Mesenchymal stem cell (in vitro differentiated cells and primary cell): ENCODE results near the gene PDP2.

Source experiments
- DNase-seq: peaks from one replicate; pipeline ENCODE4 v3.0.0-alpha.2; 2013
- H2AFZ ChIP-seq: one replicate; pipeline ENCODE4 v1.6.1; 2013; ENCODE audit warnings: low read depth, mild to moderate bottlenecking, control low read depth, inconsistent platforms, low read length, moderate library complexity
- H2AK5ac ChIP-seq: 2 replicates; pipeline ENCODE4 v1.6.1; 2013; ENCODE audit warnings: low read length, moderate library complexity, mild to moderate bottlenecking, inconsistent platforms; ENCODE audit not compliant: severe bottlenecking
- H2BK120ac ChIP-seq: one replicate; pipeline ENCODE4 v1.6.1; 2013; ENCODE audit warnings: low read depth, mild to moderate bottlenecking, inconsistent platforms, low read length, moderate library complexity
- H2BK12ac ChIP-seq, 2 experiments: one replicate each; pipeline ENCODE4 v1.6.1; 2013; ENCODE audit warnings: inconsistent platforms in 2 of 2, low read length in 2 of 2, mild to moderate bottlenecking in 2 of 2, moderate library complexity in 2 of 2, control low read depth in 1 of 2
- H2BK15ac ChIP-seq: one replicate; pipeline ENCODE4 v1.6.1; 2013; ENCODE audit warnings: mild to moderate bottlenecking, low read depth, inconsistent platforms; ENCODE audit not compliant: poor library complexity, severe bottlenecking
- H2BK5ac ChIP-seq: 2 replicates; pipeline ENCODE4 v1.6.1; 2013; ENCODE audit warnings: low read depth, mild to moderate bottlenecking, low read length, control low read depth, inconsistent platforms; ENCODE audit not compliant: poor library complexity, severe bottlenecking
- H3K14ac ChIP-seq, 2 experiments: one replicate each; pipeline ENCODE4 v1.6.1; 2013; ENCODE audit warnings: inconsistent platforms in 2 of 2, low read length in 2 of 2, control low read depth in 1 of 2, mild to moderate bottlenecking in 1 of 2, moderate library complexity in 1 of 2
- H3K18ac ChIP-seq, 2 experiments: one replicate each; pipeline ENCODE4 v1.6.1; 2013; ENCODE audit warnings: inconsistent platforms in 2 of 2, low read length in 2 of 2, control low read depth in 1 of 2, low read depth in 1 of 2, mild to moderate bottlenecking in 1 of 2
- H3K23ac ChIP-seq, 2 experiments: one replicate each; pipeline ENCODE4 v1.6.1; 2013; ENCODE audit warnings: inconsistent platforms in 2 of 2, low read length in 2 of 2, mild to moderate bottlenecking in 2 of 2, moderate library complexity in 2 of 2, control low read depth in 1 of 2
- H3K27ac ChIP-seq: 2 replicates; pipeline ENCODE4 v1.5.1; 2013; ENCODE audit warnings: mild to moderate bottlenecking, moderate library complexity, low read length, control low read depth, inconsistent platforms; ENCODE audit not compliant: poor library complexity, severe bottlenecking
- H3K27me3 ChIP-seq, 2 experiments: 2 replicates each; pipeline versions ENCODE4 v1.6.1 to v1.7.0; 2013; ENCODE audit warnings: low read length in 2 of 2, mild to moderate bottlenecking in 2 of 2, moderate library complexity in 2 of 2, control low read depth in 1 of 2, inconsistent platforms in 1 of 2; ENCODE audit not compliant: control insufficient read depth in 1 of 2, insufficient read depth in 1 of 2
- H3K36me3 ChIP-seq, 2 experiments: 2 replicates each; pipeline versions ENCODE4 v1.6.1 to v1.7.0; 2013; ENCODE audit warnings: low read length in 2 of 2, control low read depth in 1 of 2, inconsistent platforms in 1 of 2, low read depth in 1 of 2, mild to moderate bottlenecking in 1 of 2; ENCODE audit not compliant: insufficient read depth in 2 of 2, control insufficient read depth in 1 of 2
- H3K4ac ChIP-seq, 2 experiments: one replicate each; pipeline ENCODE4 v1.6.1; 2013; ENCODE audit warnings: inconsistent platforms in 2 of 2, low read length in 2 of 2, mild to moderate bottlenecking in 2 of 2, moderate library complexity in 2 of 2, control low read depth in 1 of 2, low read depth in 1 of 2
- H3K4me1 ChIP-seq: 2 replicates; pipeline ENCODE4 v1.6.1; 2013; ENCODE audit warnings: low read depth, low read length, control low read depth; ENCODE audit not compliant: control insufficient read depth, insufficient read depth
- H3K4me2 ChIP-seq: 2 replicates; pipeline ENCODE4 v1.6.1; 2013; ENCODE audit warnings: low read length, mild to moderate bottlenecking, inconsistent platforms; ENCODE audit not compliant: poor library complexity, severe bottlenecking
- H3K4me3 ChIP-seq, 2 experiments: 2 replicates each; pipeline versions ENCODE4 v1.5.1 to v1.7.0; 2013; ENCODE audit warnings: low read length in 2 of 2, mild to moderate bottlenecking in 2 of 2, control low read depth in 1 of 2, low read depth in 1 of 2; ENCODE audit not compliant: insufficient read depth in 1 of 2
- H3K79me1 ChIP-seq: replicated peaks from 2 replicates; pipeline ENCODE4 v1.6.1; 2013; ENCODE audit warnings: mild to moderate bottlenecking, control low read depth, low read length, inconsistent platforms; ENCODE audit not compliant: poor library complexity, severe bottlenecking
- H3K9ac ChIP-seq: 2 replicates; pipeline ENCODE4 v1.7.0; 2013; ENCODE audit warnings: mild to moderate bottlenecking, low read length, moderate library complexity
- H3K9me3 ChIP-seq: 2 replicates; pipeline ENCODE4 v1.7.0; 2013; ENCODE audit warnings: mild to moderate bottlenecking, low read length; ENCODE audit not compliant: control insufficient read depth
- H4K8ac ChIP-seq: one replicate; pipeline ENCODE4 v1.6.1; 2013; ENCODE audit warnings: inconsistent platforms, mild to moderate bottlenecking, low read length, moderate library complexity
- H4K91ac ChIP-seq: one replicate; pipeline ENCODE4 v1.6.1; 2013; ENCODE audit warnings: mild to moderate bottlenecking, low read length, inconsistent platforms
- WGBS: methylation state at CpG from one replicate; pipeline ENCODE4 v1.1.7; 2013; ENCODE audit warnings: mixed read lengths; 5-methylcytosine and 5-hydroxymethylcytosine counted together

Gene PDP2

GRCh38 chr16:66899310-66899944 lies 19.1 kb downstream of the PDP2 start:
- H2BK120ac ChIP-seq: peak overlapping the region; percentile 7
- H3K9me3 ChIP-seq: no peaks in the 10 kb centered on the region
- H2AK5ac ChIP-seq: peak overlapping the region; percentile 5
- H3K27me3 ChIP-seq: peaks cover 0 to 3% of the 10 kb centered on the region in 2 experiments
- no peaks in the 10 kb centered on the region for H3K79me1 ChIP-seq
- H3K4ac ChIP-seq: peak overlapping the region; percentile 16 to 71
- 83% methylated on average over 6 of the region's 6 CpGs for WGBS
- peak overlapping the region; percentile 29 to 98 for H3K18ac ChIP-seq
- peak overlapping the region in 1 of 2 experiments; percentile 86 for H3K14ac ChIP-seq
- H3K23ac ChIP-seq: peak overlapping the region in 1 of 2 experiments; percentile 6
- H3K27ac ChIP-seq: peak overlapping the region; percentile 1
- H3K4me3 ChIP-seq: no peak overlapping the region
- peak overlapping the region; percentile 92 for H4K8ac ChIP-seq
- peaks cover 28% of the 10 kb centered on the region for H3K4me1 ChIP-seq
- no peak overlapping the region for H2AFZ ChIP-seq
- H2BK12ac ChIP-seq: peak overlapping the region; percentile 15 to 80
- peak overlapping the region; percentile 44 for H3K9ac ChIP-seq
- peak overlapping the region; percentile 96 for H2BK15ac ChIP-seq
- no peaks in the 10 kb centered on the region for H3K36me3 ChIP-seq
- H4K91ac ChIP-seq: peak overlapping the region; percentile 76
- peak; percentile 88 for DNase-seq
- no peak overlapping the region for H2BK5ac ChIP-seq
- no peak overlapping the region for H3K4me2 ChIP-seq

- H3K14ac ChIP-seq: peak overlapping the region in 1 of 2 experiments; percentile 5
- no peaks in the 10 kb centered on the region for H3K36me3 ChIP-seq
- WGBS: 46% methylated on average over 8 of the region's 9 CpGs
- peaks cover 0 to 3% of the 10 kb centered on the region in 2 experiments for H3K27me3 ChIP-seq
- H2BK5ac ChIP-seq: peak overlapping the region; percentile 32
- no peaks in the 10 kb centered on the region for H3K79me1 ChIP-seq
- H3K4ac ChIP-seq: peak overlapping the region; percentile 88 to 91
- peak overlapping the region; percentile 44 for H3K9ac ChIP-seq
- peak overlapping the region; percentile 99 for H4K8ac ChIP-seq
- H3K18ac ChIP-seq: peak overlapping the region; percentile 88 to 95
- no peak overlapping the region for H3K23ac ChIP-seq
- no peak overlapping the region for H2AFZ ChIP-seq
- no peaks in the 10 kb centered on the region for H3K9me3 ChIP-seq
- peak; percentile 92 for DNase-seq
- H3K4me3 ChIP-seq: no peak overlapping the region
- peak overlapping the region; percentile 99 for H4K91ac ChIP-seq
- peaks cover 35% of the 10 kb centered on the region for H3K4me1 ChIP-seq
- peak overlapping the region; percentile 31 for H3K4me2 ChIP-seq
- H2AK5ac ChIP-seq: peak overlapping the region; percentile 91
- H3K27ac ChIP-seq: no peak overlapping the region
- peak overlapping the region; percentile 69 to 100 for H2BK12ac ChIP-seq
- peak overlapping the region; percentile 86 for H2BK120ac ChIP-seq
- peak overlapping the region; percentile 90 for H2BK15ac ChIP-seq
These were observed 19.8 kb downstream of the PDP2 start for GRCh38 chr16:66899945-66900710.

- Histone ChIP-seq H3K18ac (peak overlapping the region; percentile 93 to 95), H2BK120ac (peak overlapping the region; percentile 86), H2AK5ac (peak overlapping the region; percentile 91), H3K4ac (peak overlapping the region; percentile 62 to 77), H3K23ac (no peak overlapping the region), H3K4me2 (no peak overlapping the region), H3K9ac (peak overlapping the region; percentile 52), H3K27me3 (peaks cover 0 to 3% of the 10 kb centered on the region in 2 experiments), H4K91ac (peak overlapping the region; percentile 99), H3K4me1 (peaks cover 38% of the 10 kb centered on the region), H2BK5ac (no peak overlapping the region), H3K4me3 (no peak overlapping the region), H2BK12ac (peak overlapping the region; percentile 98 to 100), H4K8ac (peak overlapping the region; percentile 99), H3K36me3 (no peaks in the 10 kb centered on the region), H2BK15ac (peak overlapping the region; percentile 60), H3K14ac (peak overlapping the region in 1 of 2 experiments; percentile 56), H3K9me3 (no peaks in the 10 kb centered on the region), H3K79me1 (no peaks in the 10 kb centered on the region), H3K27ac (no peak overlapping the region), H2AFZ (no peak overlapping the region)
- WGBS: 80% methylated on average over 7 of the region's 7 CpGs
- no peak for DNase-seq
These were observed 20.6 kb downstream of the PDP2 start for GRCh38 chr16:66900721-66901441.
